ENCODE measurements around the gene IPCEF1. TPM values are rescaled to one million over a fixed set of nuclear protein-coding genes. Genes with fewer than 3 reads are reported as not detected.

The IPCEF1 gene
- total RNA-seq, 3 donors from 2014 or later: 1.8 to 3.4 (median 2.3) TPM

- ATAC-seq (no peak), DNase-seq (no peak)
- intact Hi-C loops (cut with DNase I, micrococcal nuclease): no loop called here
- Histone ChIP-seq H3K36me3 (ENCODE audit: low read depth) (no peaks in the 10 kb centered on the region), H3K9me3 (no peaks in the 10 kb centered on the region), H3K4me3 (no peak overlapping the region), H3K4me1 (ENCODE audit: low read depth) (no peaks in the 10 kb centered on the region)
- no peak for TF ChIP-seq CTCF (IDR thresholded peaks at IDR 0.05)
These were observed 217.8 kb downstream of the IPCEF1 start for GRCh38 chr6:154138793-154139192.

GRCh38 chr6:154134471-154135147 is 222.0 kb downstream of the IPCEF1 start:
- Histone ChIP-seq H3K9me3 (no peaks in the 10 kb centered on the region), H3K36me3 (ENCODE audit: low read depth) (no peaks in the 10 kb centered on the region), H3K4me3 (no peak overlapping the region), H3K4me1 (ENCODE audit: low read depth) (no peaks in the 10 kb centered on the region)
- intact Hi-C loops (cut with DNase I, micrococcal nuclease): no loop called here
- ATAC-seq: no peak
- no peak for TF ChIP-seq CTCF (IDR thresholded peaks at IDR 0.05)
- no peak for DNase-seq

GRCh38 chr6:154127657-154128056 is 228.9 kb downstream of the IPCEF1 start:
- Histone ChIP-seq H3K4me1 (ENCODE audit: low read depth) (peaks cover 5% of the 10 kb centered on the region), H3K36me3 (ENCODE audit: low read depth) (no peaks in the 10 kb centered on the region), H3K4me3 (no peak overlapping the region), H3K9me3 (no peaks in the 10 kb centered on the region)
- intact Hi-C loops (cut with DNase I, micrococcal nuclease): no loop called here
- TF ChIP-seq CTCF (IDR thresholded peaks at IDR 0.05): no peak
- DNase-seq (no peak), ATAC-seq (no peak)

GRCh38 chr6:154125421-154125820 is 231.2 kb downstream of the IPCEF1 start:
- ATAC-seq: no peak
- Histone ChIP-seq H3K9me3 (no peaks in the 10 kb centered on the region), H3K4me1 (ENCODE audit: low read depth) (peaks cover 5% of the 10 kb centered on the region), H3K4me3 (no peak overlapping the region), H3K36me3 (ENCODE audit: low read depth) (no peaks in the 10 kb centered on the region)
- intact Hi-C loops (cut with DNase I, micrococcal nuclease): no loop called here
- no peak for TF ChIP-seq CTCF (IDR thresholded peaks at IDR 0.05)
- DNase-seq: no peak

GRCh38 chr6:154123155-154123956 is 233.2 kb downstream of the IPCEF1 start:
- TF ChIP-seq CTCF (IDR thresholded peaks at IDR 0.05): no peak
- H3K9me3 ChIP-seq: no peaks in the 10 kb centered on the region
- DNase-seq (no peak), ATAC-seq (no peak)
- H3K36me3 ChIP-seq (ENCODE audit: low read depth): no peaks in the 10 kb centered on the region
- intact Hi-C loops (cut with DNase I, micrococcal nuclease): no loop called here
- H3K4me1 ChIP-seq (ENCODE audit: low read depth): no peaks in the 10 kb centered on the region
- no peak overlapping the region for H3K4me3 ChIP-seq
